KMS-11 (cell line): ENCODE measurements around the gene DLG2.

Source experiments
- H2AFZ ChIP-seq: fragments of 200-600 bp; sonication (generic); 2 replicates; pipeline ENCODE4 v1.6.1; 2016; ENCODE audit warnings: antibody characterized with exemption, mixed run types, low read depth
- H3K27ac ChIP-seq: fragments of 200-600 bp; sonication (generic); 2 replicates; pipeline ENCODE4 v1.6.1; 2016; ENCODE audit warnings: mild to moderate bottlenecking, mixed run types
- H3K27me3 ChIP-seq: fragments of 200-600 bp; sonication (generic); 2 replicates; pipeline ENCODE4 v1.6.1; 2017; ENCODE audit warnings: mild to moderate bottlenecking, low read depth, mixed run types, moderate library complexity; ENCODE audit not compliant: insufficient read depth
- H3K36me3 ChIP-seq: fragments of 200-600 bp; sonication (generic); 2 replicates; pipeline ENCODE4 v1.6.1; 2017; ENCODE audit warnings: mild to moderate bottlenecking, mixed run types; ENCODE audit not compliant: insufficient read depth
- H3K4me1 ChIP-seq: fragments of 200-600 bp; sonication (generic); 2 replicates; pipeline ENCODE4 v1.6.1; 2016; ENCODE audit warnings: mild to moderate bottlenecking, low read depth, mixed run types; ENCODE audit not compliant: poor library complexity, severe bottlenecking
- H3K4me2 ChIP-seq: fragments of 200-600 bp; sonication (generic); 2 replicates; pipeline ENCODE4 v1.7.0; 2016; ENCODE audit warnings: mild to moderate bottlenecking, mixed run types
- H3K4me3 ChIP-seq: fragments of 200-600 bp; sonication (generic); IDR thresholded peaks from 2 replicates; pipeline ENCODE4 v1.6.1; 2017; ENCODE audit warnings: low read depth, low read length, mixed read lengths; ENCODE audit not compliant: insufficient read depth
- H3K79me2 ChIP-seq: fragments of 200-600 bp; sonication (generic); 2 replicates; pipeline ENCODE4 v1.6.1; 2016; ENCODE audit warnings: low read depth, mixed run types; ENCODE audit not compliant: insufficient read depth
- H3K9ac ChIP-seq: fragments of 200-600 bp; sonication (generic); 2 replicates; pipeline ENCODE4 v1.6.1; 2016; ENCODE audit warnings: mild to moderate bottlenecking, mixed run types
- H4K20me1 ChIP-seq: fragments of 200-600 bp; sonication (generic); 2 replicates; pipeline ENCODE4 v1.6.1; 2016; ENCODE audit warnings: mild to moderate bottlenecking, mixed run types; ENCODE audit not compliant: insufficient read depth
- CTCF ChIP-seq: fragments of 200-600 bp; sonication (generic); conservative IDR thresholded peaks from 2 replicates; pipeline ENCODE4 v1.6.1; 2017; ENCODE audit warnings: low read depth, mild to moderate bottlenecking, antibody characterized with exemption, low read length, moderate library complexity, mixed read lengths

DLG2 gene

GRCh38 chr11:83895516-83895915, 1731.6 kb downstream of the DLG2 start:
- Histone ChIP-seq H3K79me2 (no peaks in the 10 kb centered on the region), H3K27ac (no peak overlapping the region), H3K4me2 (no peak overlapping the region), H3K9ac (no peak overlapping the region), H4K20me1 (no peaks in the 10 kb centered on the region), H3K36me3 (no peaks in the 10 kb centered on the region), H2AFZ (no peak overlapping the region), H3K4me3 (no peak overlapping the region), H3K4me1 (no peaks in the 10 kb centered on the region), H3K27me3 (no peaks in the 10 kb centered on the region)
- no peak for TF ChIP-seq CTCF

- Histone ChIP-seq H3K9ac (no peak overlapping the region), H4K20me1 (no peaks in the 10 kb centered on the region)
Observed at GRCh38 chr11:83881428-83881827, 1745.7 kb downstream of the DLG2 start.

GRCh38 chr11:83871054-83871453, 1756.1 kb downstream of the DLG2 start:
- no peaks in the 10 kb centered on the region for H3K4me1 ChIP-seq
- H2AFZ ChIP-seq, result no peak overlapping the region
- no peak overlapping the region for H3K9ac ChIP-seq
- TF ChIP-seq CTCF, result no peak
- no peaks in the 10 kb centered on the region for H3K36me3 ChIP-seq
- no peak overlapping the region for H3K4me2 ChIP-seq
- no peaks in the 10 kb centered on the region for H4K20me1 ChIP-seq
- H3K27me3 ChIP-seq, result no peaks in the 10 kb centered on the region
- H3K4me3 ChIP-seq, result no peak overlapping the region
- H3K27ac ChIP-seq, result no peak overlapping the region
- H3K79me2 ChIP-seq, result no peaks in the 10 kb centered on the region

More at GRCh38 chr11:83881428-83881827, 1745.7 kb downstream of the DLG2 start:
- Histone ChIP-seq H3K79me2 (no peaks in the 10 kb centered on the region), H3K36me3 (no peaks in the 10 kb centered on the region), H3K4me2 (no peak overlapping the region), H2AFZ (no peak overlapping the region), H3K4me1 (no peaks in the 10 kb centered on the region), H3K27me3 (no peaks in the 10 kb centered on the region), H3K4me3 (no peak overlapping the region), H3K27ac (no peak overlapping the region)
- TF ChIP-seq CTCF, result no peak

GRCh38 chr11:83866655-83867054, 1760.5 kb downstream of the DLG2 start:
- no peak overlapping the region for H2AFZ ChIP-seq
- H3K79me2 ChIP-seq, result no peaks in the 10 kb centered on the region
- H3K27me3 ChIP-seq, result no peaks in the 10 kb centered on the region
- TF ChIP-seq CTCF, result no peak
- H3K4me2 ChIP-seq, result no peak overlapping the region
- H3K4me3 ChIP-seq, result no peak overlapping the region
- H4K20me1 ChIP-seq, result no peaks in the 10 kb centered on the region
- no peak overlapping the region for H3K27ac ChIP-seq
- no peaks in the 10 kb centered on the region for H3K36me3 ChIP-seq
- H3K9ac ChIP-seq, result no peak overlapping the region
- no peaks in the 10 kb centered on the region for H3K4me1 ChIP-seq
